Measurements from ENCODE around the gene BRINP3.

Gene BRINP3

DNA sequence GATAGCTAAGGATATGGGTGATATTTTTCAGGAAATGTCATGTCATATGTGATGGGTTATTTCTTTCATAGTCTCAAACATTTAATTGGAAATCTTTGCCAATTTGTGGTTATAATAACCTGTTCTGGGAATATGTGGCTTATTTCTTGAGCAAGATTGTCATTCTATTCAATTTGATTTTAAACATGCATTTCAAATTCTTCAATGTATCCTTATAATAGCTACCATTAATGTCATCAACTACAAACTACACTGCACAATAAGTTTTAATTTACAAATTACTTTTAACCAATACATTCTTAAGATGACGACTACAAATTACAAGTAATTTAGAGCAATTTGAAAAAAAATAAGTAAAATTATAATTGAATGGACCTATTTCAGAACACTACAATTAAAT, 164.9 kb downstream of the BRINP3 start:
- no peak for DNase-seq

DNA sequence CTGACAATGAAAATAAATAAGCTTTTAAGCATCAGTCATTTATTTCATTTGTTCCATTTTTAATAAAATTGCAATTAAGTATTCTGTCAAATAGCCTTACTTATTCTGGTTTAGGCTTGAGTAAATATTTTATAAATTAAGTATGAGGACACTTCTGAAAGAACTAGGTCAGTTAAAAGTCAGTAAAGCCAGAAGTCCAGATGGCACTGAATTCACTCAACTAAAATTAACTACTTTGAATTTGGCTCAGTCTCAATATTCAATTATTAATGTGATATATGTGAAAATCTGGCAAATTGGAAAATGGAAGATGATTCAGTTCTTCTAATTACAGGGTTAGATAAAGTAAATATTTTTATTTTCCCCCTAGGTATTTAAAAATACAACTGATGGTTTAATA, 174.2 kb downstream of the BRINP3 start:
- DNase-seq: no peak

DNA sequence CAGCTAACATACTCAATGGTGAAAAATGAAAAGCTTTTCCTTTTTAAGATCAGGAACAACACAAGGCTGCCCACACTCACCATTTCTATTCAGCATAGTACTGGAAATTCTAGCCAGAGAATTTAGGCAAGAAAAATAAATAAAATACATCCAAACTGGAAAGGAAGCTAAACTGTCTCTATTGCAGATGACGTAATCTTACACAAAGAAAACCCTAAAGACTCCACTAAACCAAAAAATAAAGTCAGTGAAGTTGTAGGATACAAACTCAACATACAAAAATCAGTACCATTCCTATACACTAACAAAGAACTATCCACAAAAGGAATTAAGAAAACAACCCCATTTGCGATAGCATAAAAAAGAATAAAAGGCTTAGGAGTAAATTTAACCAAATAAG, 181.2 kb downstream of the BRINP3 start:
- no peak for DNase-seq

DNA sequence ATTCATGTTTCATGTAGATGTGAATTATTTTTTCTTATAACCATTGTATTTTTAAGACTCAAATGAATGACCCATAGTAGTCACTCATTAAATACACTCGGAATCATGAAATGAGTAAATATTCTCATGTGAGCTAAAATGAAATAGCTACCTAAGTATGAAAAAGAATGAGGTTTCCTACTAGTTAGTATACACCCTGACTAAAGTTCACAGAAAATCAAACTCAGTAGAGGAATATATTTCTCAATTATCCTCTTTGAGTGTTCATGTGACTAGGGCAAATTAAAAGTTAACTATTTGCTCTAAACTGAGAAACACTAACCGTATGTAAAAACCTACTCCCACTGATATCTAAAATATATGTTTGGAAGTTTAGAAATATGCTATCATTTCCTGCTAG, 187.8 kb downstream of the BRINP3 start:
- DNase-seq: no peak

DNA sequence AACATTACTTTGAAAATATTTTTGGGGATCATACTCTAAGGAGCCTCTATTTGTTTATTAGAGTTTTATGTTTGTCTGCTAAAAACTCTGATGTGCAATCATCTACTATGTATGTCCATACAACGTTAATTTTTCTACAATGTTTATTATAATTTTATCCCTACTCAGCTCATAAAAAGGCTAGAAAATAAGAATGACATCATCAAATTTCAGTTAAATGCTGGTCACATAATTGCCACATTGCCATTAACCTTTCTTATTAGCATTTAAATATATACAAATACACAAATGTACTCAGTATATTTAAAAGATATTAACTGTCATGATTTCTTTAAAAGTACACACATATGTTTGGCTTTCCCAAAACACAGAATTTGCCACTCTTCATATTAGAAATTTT, 191.6 kb downstream of the BRINP3 start:
- DNase-seq: no peak

DNA sequence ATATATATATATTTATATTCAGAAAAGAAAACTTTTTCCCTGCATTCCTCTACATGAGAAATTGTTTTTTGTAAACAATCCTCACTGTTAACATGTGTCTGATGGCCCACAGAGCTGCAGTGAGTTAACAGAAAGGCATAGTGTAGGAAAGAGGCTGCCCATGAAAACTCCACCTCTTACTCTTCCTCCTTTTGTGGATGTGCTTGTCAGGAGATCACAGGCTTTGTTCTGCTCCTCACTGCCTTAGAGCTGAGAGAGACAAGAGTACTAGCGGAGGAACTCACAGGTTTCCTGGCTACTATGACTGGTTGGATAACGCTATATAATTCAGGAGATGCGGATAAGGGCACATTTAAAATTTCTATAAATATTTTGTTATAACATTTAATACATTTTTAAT, 200.6 kb downstream of the BRINP3 start:
- DNase-seq: no peak

DNA sequence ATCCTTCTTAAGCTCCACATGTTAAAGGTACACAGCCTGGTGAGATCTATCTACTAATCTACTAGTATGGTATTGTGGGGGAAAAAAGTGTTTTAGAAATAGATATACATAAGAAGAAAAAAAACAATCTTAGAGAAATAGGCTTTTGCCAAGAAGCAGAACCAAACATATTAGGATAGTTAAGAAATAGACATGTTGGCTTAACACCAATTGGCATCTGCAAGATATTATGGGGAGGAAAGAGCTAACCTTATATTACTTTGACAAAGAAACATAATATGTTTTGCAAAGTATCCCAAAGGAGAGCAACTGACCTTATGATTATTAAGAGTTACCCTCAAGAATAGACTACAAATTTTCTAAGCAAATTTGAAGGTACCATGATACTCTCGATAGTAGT, 202.9 kb downstream of the BRINP3 start:
- DNase-seq: no peak

DNA sequence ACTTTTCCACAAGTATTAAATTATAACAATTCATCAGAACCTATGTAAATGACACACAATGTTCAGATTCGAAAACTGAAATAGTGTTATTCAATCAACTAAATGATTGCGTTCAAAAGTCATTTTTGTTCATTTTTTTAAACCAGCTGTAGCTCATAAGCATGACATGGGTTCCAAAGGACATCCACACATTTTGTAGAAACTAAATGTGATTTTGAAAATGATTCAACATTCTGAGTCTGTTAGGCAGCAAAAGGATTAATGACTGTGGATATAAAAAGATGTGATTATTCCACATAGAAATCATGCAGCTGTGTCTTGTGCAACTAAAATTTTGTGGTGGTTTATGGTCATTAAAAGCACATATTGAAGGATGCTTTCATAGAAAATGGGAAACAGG, 204.5 kb downstream of the BRINP3 start:
- no peak for DNase-seq

DNA sequence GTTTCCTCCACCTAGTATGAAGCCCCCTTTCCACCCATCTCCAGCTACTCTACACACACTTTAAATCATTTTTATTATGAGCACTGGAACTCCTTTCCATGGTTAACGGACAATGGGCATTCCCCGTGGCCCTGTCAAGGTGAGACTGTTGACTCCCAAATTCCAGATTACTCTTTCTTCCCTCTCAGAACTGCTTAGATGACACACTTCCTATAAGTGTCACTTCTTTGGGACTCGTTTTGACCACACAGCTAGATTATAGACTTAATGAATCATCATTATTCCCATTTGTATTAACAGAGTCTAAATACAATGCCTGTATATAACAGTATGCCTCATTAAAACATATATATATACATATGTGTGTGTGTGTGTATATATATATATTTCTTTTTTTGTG, 215.1 kb downstream of the BRINP3 start:
- no peak for DNase-seq

DNA sequence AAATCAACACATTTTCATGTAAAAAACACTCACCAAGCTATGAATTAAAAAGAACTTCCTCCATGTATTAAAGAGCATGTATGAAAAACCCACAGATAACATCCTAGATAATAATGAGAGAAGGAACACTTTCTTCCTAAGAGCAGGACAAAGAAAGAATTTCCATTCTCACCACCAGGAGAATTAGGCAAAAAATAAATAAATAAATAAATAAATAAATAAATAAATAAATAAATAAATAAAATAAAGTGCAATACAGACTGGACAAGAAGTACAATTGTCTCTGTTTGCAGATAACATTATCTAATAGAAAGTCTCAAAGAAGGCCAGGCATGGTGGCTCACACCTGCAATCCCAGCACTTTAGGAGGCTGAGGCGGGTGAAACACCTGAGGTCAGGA, 218.2 kb downstream of the BRINP3 start:
- DNase-seq: no peak

DNA sequence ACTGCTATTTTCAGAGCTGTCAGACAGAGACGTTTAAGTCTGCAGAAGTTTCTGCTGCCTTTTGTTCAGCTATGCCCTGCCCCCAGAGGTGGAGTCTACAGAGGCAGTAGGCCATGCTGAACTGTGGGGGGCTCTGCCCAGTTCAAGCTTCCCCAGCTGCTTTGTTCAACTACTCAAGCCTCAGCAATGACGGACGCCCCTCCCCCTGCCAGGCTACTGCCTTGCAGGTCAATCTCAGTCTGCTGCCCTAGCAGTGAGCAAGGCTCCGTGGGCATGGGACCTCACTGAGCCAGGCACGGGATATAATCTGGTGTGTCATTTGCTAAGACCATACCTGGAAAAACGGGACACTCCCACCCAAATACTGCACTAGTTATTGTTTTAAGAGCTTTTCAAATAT, 219.7 kb downstream of the BRINP3 start:
- no peak for DNase-seq

DNA sequence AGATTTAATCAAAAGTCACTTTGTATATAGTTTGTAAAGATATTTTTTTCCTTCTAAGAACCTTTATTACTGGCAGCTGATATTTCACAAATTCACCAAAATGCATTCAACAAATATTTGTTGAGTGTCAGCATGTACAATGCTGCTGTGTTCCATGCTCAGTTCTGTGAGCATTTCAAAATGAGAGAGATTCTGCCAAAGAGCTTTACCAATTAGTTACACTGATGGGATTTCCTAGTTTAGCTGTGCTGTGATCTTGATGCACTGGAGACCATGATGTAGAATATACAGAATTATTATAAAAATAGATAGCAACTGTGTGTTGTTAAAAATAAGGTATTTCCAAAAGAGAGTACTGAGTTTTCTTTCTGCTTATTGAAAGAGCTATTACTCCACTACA, 225.6 kb downstream of the BRINP3 start:
- no peak for DNase-seq

DNA sequence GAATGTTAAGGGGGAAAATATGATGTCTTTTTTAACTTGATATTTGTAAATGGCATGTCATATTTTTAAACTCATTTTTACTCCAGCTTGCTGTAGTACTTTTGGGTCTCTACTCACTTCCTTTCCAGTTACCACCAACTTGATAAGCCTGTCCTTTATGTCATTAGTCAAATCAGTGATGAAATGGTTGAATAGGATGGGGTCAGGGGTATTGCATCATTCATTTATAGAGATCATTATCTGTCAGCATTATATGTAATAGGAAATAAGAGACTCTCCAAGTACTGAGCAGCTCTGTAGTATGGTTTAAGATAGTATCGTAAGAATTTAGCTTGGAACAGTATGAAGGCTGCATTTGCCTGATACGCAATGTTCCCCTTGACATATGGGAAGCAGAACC, 227.3 kb downstream of the BRINP3 start:
- no peak for DNase-seq

DNA sequence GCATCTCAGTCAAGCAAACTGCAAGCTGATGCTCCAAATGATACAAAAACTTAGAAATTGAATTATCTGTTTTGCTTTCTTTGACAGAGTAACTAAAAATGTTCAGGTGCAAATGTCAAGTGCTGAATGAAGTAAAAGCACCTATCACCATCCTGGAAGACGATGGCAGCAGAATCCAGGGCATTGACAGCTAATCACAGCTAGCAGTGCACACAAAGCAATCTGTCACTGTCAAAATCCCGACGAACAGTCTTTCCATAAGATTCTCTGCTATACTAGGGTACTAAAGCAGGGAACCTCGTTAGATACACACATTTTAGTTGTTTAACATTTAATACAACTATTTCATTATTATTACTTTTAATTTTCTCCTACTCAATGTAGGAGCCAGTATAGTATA, 233.3 kb downstream of the BRINP3 start:
- peak in 2 of 3 experiments; percentile 4 to 53 for DNase-seq

DNA sequence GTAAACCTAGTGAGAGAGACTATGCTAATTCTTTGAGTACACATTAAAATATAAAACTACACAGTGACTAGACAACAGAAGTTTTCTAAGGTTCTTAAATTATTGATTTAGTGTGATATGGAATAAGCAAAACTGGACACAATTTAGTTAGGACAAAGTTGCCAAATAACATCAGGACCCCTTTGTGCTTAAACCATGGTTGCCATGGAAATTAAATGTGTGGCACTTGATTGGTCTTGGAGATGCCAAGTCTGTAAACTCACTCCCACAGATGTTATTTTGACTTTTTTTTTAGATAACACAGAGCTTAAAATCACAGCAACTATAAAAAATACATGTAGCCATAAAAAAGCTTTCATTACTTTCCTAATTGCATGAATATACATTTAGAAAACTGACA, 234.6 kb downstream of the BRINP3 start:
- no peak for DNase-seq

DNA sequence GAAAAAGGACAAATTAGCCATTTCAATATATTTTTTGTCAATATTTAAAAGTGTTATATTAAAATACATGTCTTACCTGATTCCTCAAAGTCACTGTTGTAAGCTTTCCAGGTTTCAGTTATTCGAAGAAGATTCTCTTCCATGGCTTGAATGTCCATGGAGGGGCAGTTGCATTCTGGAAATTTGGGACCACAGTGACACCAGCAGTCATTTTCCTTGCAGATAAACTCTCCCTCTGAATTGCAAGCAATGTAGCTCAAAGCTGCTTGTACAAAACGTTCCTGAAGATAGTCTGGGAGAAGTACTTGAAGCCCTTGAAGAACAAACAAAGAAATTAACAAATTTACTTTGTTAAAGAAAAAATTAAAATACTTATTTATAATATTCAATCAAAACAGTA, 251.7 kb downstream of the BRINP3 start:
- peak in 1 of 3 experiments; percentile 29 for DNase-seq

DNA sequence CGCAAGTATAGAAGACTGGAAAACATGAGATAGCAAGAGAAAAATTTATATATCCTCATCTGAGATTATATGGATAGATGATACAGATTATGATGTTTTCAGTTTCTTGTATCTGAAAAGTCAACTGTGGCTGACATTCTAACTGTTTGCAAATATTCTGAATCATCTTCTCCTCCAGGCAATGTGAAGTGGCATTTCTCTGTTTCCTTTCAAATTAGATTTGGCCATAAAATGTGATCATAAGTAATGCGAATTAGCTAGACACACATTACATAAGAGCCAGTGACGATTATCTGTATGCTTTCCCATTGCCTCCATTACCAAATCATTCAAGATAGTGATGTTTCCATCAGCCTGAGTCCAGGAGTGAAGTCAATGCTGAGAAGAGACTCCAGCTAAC, 265.2 kb downstream of the BRINP3 start:
- DNase-seq: no peak

DNA sequence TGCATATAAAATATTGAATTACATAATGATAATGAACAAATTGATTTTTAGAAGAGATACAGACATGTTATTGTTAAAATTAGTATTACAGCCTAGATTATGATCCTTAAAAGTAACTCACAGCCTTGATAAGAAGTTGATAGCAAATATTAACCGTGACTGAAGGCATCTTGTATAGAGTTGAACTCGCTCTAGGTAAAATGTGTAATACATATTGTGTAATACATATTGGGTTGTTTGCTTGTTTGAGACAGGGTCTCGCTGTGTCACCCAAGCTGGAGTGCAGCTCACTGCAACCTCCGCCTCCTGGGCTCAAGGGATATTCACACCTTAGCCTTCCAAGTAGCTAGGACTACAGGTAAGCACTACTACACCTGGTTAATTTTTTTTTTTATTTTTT, 269.9 kb downstream of the BRINP3 start:
- DNase-seq: no peak

DNA sequence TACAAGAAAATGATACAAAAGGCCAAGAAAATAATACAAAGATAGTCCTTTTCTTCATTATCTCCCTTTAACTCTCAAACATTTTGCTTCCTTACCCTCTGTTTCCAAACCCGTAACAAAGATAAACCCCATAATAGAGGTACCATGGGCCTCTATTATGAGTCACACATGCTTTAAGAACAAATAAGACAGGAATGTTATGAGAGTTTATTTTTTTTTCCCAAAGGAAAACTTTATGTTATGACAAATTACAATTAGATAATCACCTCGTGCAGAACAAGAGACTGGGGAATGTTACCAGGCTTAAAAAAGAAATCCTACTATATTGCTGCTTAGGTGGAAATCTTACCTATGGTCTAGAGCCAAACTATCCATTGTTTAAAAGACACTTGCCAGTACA, 272.0 kb downstream of the BRINP3 start:
- DNase-seq: no peak

DNA sequence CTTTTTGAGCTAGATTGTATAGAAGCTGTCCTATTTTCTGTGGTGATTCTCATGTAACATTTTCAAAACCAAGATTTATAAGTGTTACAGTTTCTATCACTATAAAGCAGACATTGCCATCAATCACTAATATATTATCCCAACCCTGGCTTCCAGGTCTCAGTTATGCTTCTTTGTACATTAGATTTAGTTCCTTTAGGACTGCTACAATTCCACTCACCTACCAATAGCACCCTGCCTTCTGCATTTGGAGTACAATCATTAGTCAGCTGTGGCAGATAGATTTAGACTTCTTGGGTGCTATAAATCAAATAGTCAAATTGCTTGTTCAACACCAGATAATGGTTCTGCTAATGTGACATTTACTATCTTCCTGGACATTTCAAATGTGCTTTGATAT, 281.6 kb downstream of the BRINP3 start:
- DNase-seq: peak in 2 of 3 experiments; percentile 55 to 94

DNA sequence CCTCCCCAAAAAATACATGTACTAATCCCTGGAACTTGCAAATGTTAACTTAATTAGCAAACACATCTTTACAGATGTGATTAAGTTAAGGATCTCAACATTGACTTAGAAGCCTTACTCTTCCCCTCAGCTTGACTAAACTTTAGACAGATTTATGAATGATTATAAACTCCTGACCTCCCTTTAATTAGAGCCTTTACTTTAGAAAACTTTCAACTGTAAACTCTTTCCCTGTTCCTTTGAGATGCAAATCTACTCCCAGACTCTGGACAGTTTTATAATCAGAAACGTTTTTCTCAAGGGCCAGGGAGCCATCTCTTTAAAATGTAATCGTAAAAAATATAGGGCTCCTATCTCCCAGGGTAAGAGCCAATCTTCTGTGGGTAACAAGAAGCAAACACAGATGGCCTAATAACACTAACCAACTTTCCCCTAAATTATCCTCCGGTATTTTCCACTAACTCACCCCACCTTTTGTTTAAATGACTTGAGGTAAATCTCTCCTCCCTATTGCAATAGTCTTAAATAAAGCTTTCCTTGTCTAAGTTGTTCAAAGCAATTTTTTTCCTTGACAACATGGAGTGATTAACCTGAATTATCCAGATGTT, 284.1 kb downstream of the BRINP3 start:
- no peak for DNase-seq

DNA sequence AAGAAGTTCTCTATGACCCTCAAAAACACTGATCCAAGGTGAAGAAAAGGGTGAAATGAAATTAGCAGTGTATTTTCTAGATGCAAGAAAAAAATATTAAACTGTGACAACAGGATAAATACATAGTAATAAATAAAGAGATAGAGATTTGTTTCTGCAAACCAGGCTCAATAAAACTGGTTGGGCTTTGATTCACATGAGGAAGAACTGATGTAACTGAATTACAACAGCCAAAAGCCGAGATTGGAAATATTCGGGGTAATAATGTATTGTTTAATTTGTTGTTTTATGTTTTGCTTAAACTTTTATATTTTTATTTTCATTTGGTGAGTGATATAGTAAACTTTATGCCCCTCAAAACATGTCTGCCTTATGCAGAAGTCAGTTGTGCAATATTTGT, 285.0 kb downstream of the BRINP3 start:
- DNase-seq: no peak

DNA sequence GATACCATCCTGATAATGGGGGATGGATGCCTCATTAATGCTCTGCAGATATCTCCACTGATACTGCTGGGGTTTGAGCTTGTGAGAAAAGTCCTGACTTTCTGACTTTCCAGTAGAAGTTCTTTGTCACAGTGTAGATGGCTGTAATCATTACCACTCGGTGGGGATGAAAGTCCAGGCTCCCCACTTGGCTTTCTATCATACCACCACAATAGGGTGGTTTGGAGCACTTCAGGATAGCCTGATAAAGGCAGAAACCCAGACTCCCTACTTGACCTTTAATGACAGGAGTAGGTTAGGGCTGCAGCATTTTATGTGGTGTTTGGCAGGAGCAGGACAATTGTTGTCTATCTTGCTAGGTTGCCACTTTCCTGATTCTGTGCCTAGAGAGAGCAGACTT, 294.1 kb downstream of the BRINP3 start:
- DNase-seq: no peak

DNA sequence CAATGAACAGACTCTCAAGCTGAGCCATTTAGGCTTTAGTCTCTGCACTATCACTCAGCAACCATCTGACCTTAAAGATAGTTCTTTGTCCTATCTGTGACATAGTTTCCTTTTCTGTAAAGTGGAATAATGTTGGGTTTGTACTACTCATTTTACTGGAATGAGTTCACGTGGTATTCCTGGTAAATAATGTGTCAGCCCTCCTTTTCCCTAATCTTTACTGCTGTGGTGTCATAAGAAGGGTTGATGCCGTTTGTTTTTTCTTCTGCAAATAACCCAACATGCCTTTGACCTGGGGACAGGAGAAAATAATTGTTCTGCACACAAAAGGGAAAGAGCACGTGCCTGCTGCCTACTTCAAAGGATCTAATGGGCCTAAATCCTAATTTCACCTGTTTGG, 297.8 kb downstream of the BRINP3 start:
- DNase-seq: peak in 2 of 3 experiments; percentile 25 to 69

DNA sequence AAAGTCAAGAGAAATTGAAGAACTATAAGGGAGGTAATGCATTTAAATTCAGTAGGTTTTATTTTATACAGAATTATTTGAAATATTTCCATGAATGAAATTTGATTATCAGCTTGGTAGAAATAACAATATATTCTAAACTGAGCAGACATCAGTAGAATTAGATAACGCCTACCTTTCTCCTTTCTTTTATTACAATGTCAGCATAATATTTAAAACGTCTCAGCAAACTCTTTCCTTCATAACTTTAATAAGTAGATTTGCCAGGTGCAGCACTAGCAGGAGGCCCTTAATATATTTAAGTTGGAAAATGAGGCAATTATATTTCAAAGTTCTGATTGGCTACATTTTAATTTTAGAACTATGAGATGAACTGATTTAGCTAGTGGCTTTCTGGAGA, 298.8 kb downstream of the BRINP3 start:
- DNase-seq: peak in 1 of 3 experiments; percentile 12

DNA sequence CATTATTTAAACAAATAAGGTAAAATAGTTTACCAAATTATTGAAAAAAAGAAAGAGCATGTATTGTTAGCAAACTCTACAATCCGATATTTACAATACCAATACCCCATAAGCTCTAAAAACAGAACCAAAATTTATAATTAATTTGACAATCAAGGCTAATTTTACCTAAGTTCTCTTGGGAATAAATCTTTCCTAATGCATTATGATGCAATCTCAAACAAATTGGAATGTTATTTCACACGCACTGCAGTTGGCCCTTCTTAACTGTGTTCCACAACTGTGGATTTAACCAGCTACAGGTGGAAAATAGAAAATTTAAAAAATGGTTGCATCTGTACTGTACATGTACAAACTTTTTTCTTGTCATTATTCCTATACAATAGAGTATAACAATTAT, 300.1 kb downstream of the BRINP3 start:
- no peak for DNase-seq

Data from NCI-H1417 (cell line).